A549 (cell line): ENCODE results near the gene MAP4K2. TPM values are rescaled to one million over a fixed set of nuclear protein-coding genes. Genes with fewer than 3 reads are reported as not detected.
A peak's percentile ranks its signal among the peaks of the same experiment; 100 is the strongest.

ENCODE experiments used
- ATAC-seq, 2 experiments: fragments of 200-7000 bp in 1 of 2; fragments of >200 bp in 1 of 2; cut with Nextera tagmentation in 1 of 2; cut with Tn5 transposase in 1 of 2; 3 replicates each; pipeline versions ENCODE4 v1.8.0 to v1.9.1; 2018 to 2020; ENCODE audit warnings: mild to moderate bottlenecking in 1 of 2, moderate library complexity in 1 of 2
- CTCF ChIA-PET: fragments of 300-600 bp; sonication (Branson Sonifier 250); formaldehyde crosslinking; extraction: SDS; loops from one replicate; lab custom pipeline; 2021; ENCODE audit warnings: antibody characterized with exemption, inconsistent platforms; lab: Yijun Ruan, JAX
- POLR2A ChIA-PET: fragments of 350-600 bp; formaldehyde crosslinking; extraction: SDS; loops from one replicate; lab custom pipeline; 2021; ENCODE audit warnings: antibody characterized with exemption, inconsistent platforms; lab: Yijun Ruan, JAX
- DNase-seq, 2 experiments: peaks; one replicate each; pipeline versions ENCODE4 v3.0.0 to v3.0.0-alpha.2; 2011 to 2016; ENCODE audit warnings: low read depth in 1 of 2, low spot score in 1 of 2
- FAIRE-seq: peaks from 2 replicates; lab custom pipeline; 2011; peaks lifted over from hg19 to GRCh38; lab: Jason Lieb, UNC
- H3K27ac ChIP-seq, 2 experiments: fragments of >200 bp; sonication (Bioruptor Twin); formaldehyde crosslinking; 3 replicates each; pipeline ENCODE4 v1.5.1; 2016 to 2017
- H3K4me1 ChIP-seq: fragments of >200 bp; sonication (Bioruptor Twin); formaldehyde crosslinking; 3 replicates; pipeline ENCODE4 v1.6.1; 2016
- H3K4me2 ChIP-seq: fragments of >200 bp; sonication (Bioruptor Twin); formaldehyde crosslinking; 3 replicates; pipeline ENCODE4 v1.6.1; 2016
- H3K4me3 ChIP-seq: fragments of >200 bp; sonication (Bioruptor Twin); formaldehyde crosslinking; 3 replicates; pipeline ENCODE4 v1.5.1; 2016
- H3K9me3 ChIP-seq: fragments of >200 bp; sonication (Bioruptor Twin); formaldehyde crosslinking; 3 replicates; pipeline ENCODE4 v1.6.1; 2016
- BCL3 ChIP-seq: fragments of >200 bp; sonication (Bioruptor Twin); formaldehyde crosslinking; IDR thresholded peaks from 3 replicates; pipeline ENCODE4 v1.6.1; 2016
- BHLHE40 ChIP-seq: IDR thresholded peaks from 2 replicates; pipeline ENCODE4 v1.6.1; 2012; ENCODE audit warnings: low read depth, low read length, inconsistent platforms
- CHD2 ChIP-seq: fragments of 150-350 bp; IDR thresholded peaks from 2 replicates; pipeline ENCODE4 v1.6.1; 2014; ENCODE audit warnings: low read length; ENCODE audit not compliant: partially characterized antibody
- ESRRA ChIP-seq: fragments of 150-350 bp; IDR thresholded peaks from 2 replicates; pipeline ENCODE4 v1.6.1; 2014; ENCODE audit warnings: mild to moderate bottlenecking, low read length, borderline replicate concordance
- FOSB ChIP-seq: fragments of 250-450 bp; sonication (Bioruptor Pico); IDR thresholded peaks from 2 replicates; pipeline ENCODE4 v1.5.0; 2020; ENCODE audit warnings: mild to moderate bottlenecking, moderate library complexity
- GATA3 ChIP-seq: IDR thresholded peaks from 2 replicates; pipeline ENCODE4 v1.6.1; 2012; ENCODE audit warnings: borderline replicate concordance
- HDAC2 ChIP-seq: fragments of 200-600 bp; sonication (generic); IDR thresholded peaks from 2 replicates; pipeline ENCODE4 v1.6.1; 2016
- HEYL ChIP-seq: fragments of 250-450 bp; sonication (Bioruptor Pico); IDR thresholded peaks from 2 replicates; pipeline ENCODE4 v1.8.0; 2021; ENCODE audit warnings: mild to moderate bottlenecking, moderate library complexity
- HOXA7 ChIP-seq: fragments of 250-450 bp; sonication (Bioruptor Pico); IDR thresholded peaks from 2 replicates; pipeline ENCODE4 v1.5.0; 2020; ENCODE audit warnings: mild to moderate bottlenecking, moderate library complexity
- HOXB13 ChIP-seq: fragments of 250-450 bp; sonication (Bioruptor Pico); IDR thresholded peaks from 2 replicates; pipeline ENCODE4 v1.5.0; 2020; ENCODE audit warnings: low read depth, mild to moderate bottlenecking, moderate library complexity
- JUN ChIP-seq, 2 experiments: fragments of >200 bp; sonication (Bioruptor Twin); formaldehyde crosslinking; IDR thresholded peaks; 2 replicates in 1 of 2; 3 replicates in 1 of 2; pipeline ENCODE4 v1.6.1; 2016 to 2017
- KDM1A ChIP-seq: fragments of 200-600 bp; sonication (generic); IDR thresholded peaks from 2 replicates; pipeline ENCODE4 v1.6.1; 2016; ENCODE audit warnings: low read depth, mild to moderate bottlenecking
- PBX3 ChIP-seq: IDR thresholded peaks from 2 replicates; pipeline ENCODE4 v1.6.1; 2012
- PHF8 ChIP-seq: fragments of 200-600 bp; sonication (generic); IDR thresholded peaks from 2 replicates; pipeline ENCODE4 v1.6.1; 2016; ENCODE audit warnings: low read depth, mild to moderate bottlenecking, antibody characterized with exemption, moderate library complexity, borderline replicate concordance
- POLR2A ChIP-seq: IDR thresholded peaks from 2 replicates; pipeline ENCODE4 v1.6.1; 2012; ENCODE audit warnings: mild to moderate bottlenecking, low read length
- POLR2AphosphoS2 ChIP-seq: conservative IDR thresholded peaks from 2 replicates; pipeline ENCODE4 v1.6.1; 2012; ENCODE audit warnings: low read length, improper control_type of control experiment, inconsistent platforms
- RARB ChIP-seq: fragments of 250-450 bp; sonication (Bioruptor Pico); IDR thresholded peaks from 2 replicates; pipeline ENCODE4 v1.8.0; 2021; ENCODE audit warnings: mild to moderate bottlenecking, moderate library complexity
- TFCP2L1 ChIP-seq: fragments of 250-450 bp; sonication (Bioruptor Pico); IDR thresholded peaks from 2 replicates; pipeline ENCODE4 v1.5.0; 2021; ENCODE audit warnings: mild to moderate bottlenecking
- ZC3H11A ChIP-seq: fragments of 450-650 bp; IDR thresholded peaks from 2 replicates; pipeline ENCODE4 v1.6.1; 2014; ENCODE audit warnings: antibody characterized with exemption, mild to moderate bottlenecking
- ZFP36 ChIP-seq: fragments of 450-650 bp; IDR thresholded peaks from 2 replicates; pipeline ENCODE4 v1.6.1; 2014; ENCODE audit warnings: borderline replicate concordance; ENCODE audit not compliant: partially characterized antibody
- WGBS: methylation state at CpG from one replicate; pipeline ENCODE4 v1.1.6; 2017; ENCODE audit errors: missing lambda C conversion rate; 5-methylcytosine and 5-hydroxymethylcytosine counted together
- polyA plus RNA-seq, 4 experiments: library from polyadenylated mRNA; depleted of rRNA in 3 of 4; stranded (reverse); fragments of >200 nt; fragmentation: RNase III in 1 of 4; extraction: RNeasy Plus Mini Kit Qiagen cat#74134 plus additional on column Dnase treatment in 1 of 4; gene quantifications; 2 replicates in 3 of 4; 3 replicates in 1 of 4; pipeline ENCODE4 v1.2.3, GENCODE V29; 2011 to 2017
- TF ChIP-seq, protein P1 (sequence below): fragments of 250-450 bp; sonication (Bioruptor Pico); IDR thresholded peaks from 2 replicates; pipeline ENCODE4 v1.5.0; 2021; ENCODE audit warnings: mild to moderate bottlenecking, moderate library complexity, borderline replicate concordance

Gene MAP4K2
- polyA plus RNA-seq, 2 of the 4 experiments (the other 2 are of a cell fraction) = 9.4 to 9.9 TPM

GRCh38 chr11:64762277-64762673 is 40.7 kb downstream of the MAP4K2 start:
- Histone ChIP-seq H3K4me1 (peaks cover 5% of the 10 kb centered on the region; the same call in 1 of the 3 replicates), H3K9me3 (no peaks in the 10 kb centered on the region), H3K4me2 (no peak overlapping the region), H3K27ac (no peak overlapping the region), H3K4me3 (no peak overlapping the region)
- POLR2A ChIA-PET = interaction anchor here (4.5 kb wide), 1 partner anchor 16 kb away, joined by 32 read pairs; the partner anchor contains the start of gene SF1
- CTCF ChIA-PET = interaction anchor here (0.8 to 13.0 kb wide), 6 partner anchors 8 to 252 kb away, joined by 3 to 104 read pairs (median 14); partner anchors contain the start of genes ARL2, RASGRP2 and SF1
- TF ChIP-seq HOXA7 (CRISPR knock-in tag) = peak; percentile 47; the same call in 1 of the 2 replicates
- no peak for TF ChIP-seq CHD2
- TF ChIP-seq PBX3 = peak; percentile 41; the same call in 1 of the 2 replicates
- TF ChIP-seq POLR2AphosphoS2 = peak; percentile 92; the same call in 1 of the 2 replicates
- TF ChIP-seq ZFP36 = no peak
- no peak for TF ChIP-seq GATA3
- no peak for TF ChIP-seq HOXB13 (CRISPR knock-in tag)
- TF ChIP-seq FOSB = peak; percentile 22; the same call in 1 of the 2 replicates
- TF ChIP-seq TFCP2L1 (CRISPR knock-in tag) = 0 out of 2 replicates have a peak, but pooled peaks have one; percentile 50
- FAIRE-seq = no peak
- ATAC-seq = peak in 1 of 2 experiments; percentile 2; a peak in 1 of 6 replicates
- 87% methylated on average over 5 of the region's 5 CpGs for WGBS
- DNase-seq = no peak

GRCh38 chr11:64760759-64761420 is 42.1 kb downstream of the MAP4K2 start:
- Histone ChIP-seq H3K4me1 (peaks cover 5% of the 10 kb centered on the region; the same call in 1 of the 3 replicates), H3K9me3 (no peaks in the 10 kb centered on the region), H3K27ac (no peak overlapping the region), H3K4me2 (no peak overlapping the region), H3K4me3 (no peak overlapping the region)
- ATAC-seq = peak; percentile 1 to 5; a peak in 4 of 6 replicates
- TF ChIP-seq BCL3 (no peak), HEYL (CRISPR knock-in tag) (no peak), JUN (IDR thresholded peaks at IDR 0.05) (peak in 1 of 2 experiments; percentile 29; a peak in 3 of 5 replicates), POLR2A (no peak), HOXB13 (CRISPR knock-in tag) (no peak), BHLHE40 (no peak), ZC3H11A (no peak), POLR2AphosphoS2 (peak; percentile 87; the same call in 1 of the 2 replicates), HDAC2 (peak; percentile 75; the same call in 1 of the 2 replicates), PHF8 (no peak), KDM1A (peak; percentile 91; the same call in 1 of the 2 replicates), ESRRA (no peak), ZFP36 (peak; percentile 78), RARB (CRISPR knock-in tag) (no peak), PBX3 (no peak)
- TF ChIP-seq, protein P1, sequence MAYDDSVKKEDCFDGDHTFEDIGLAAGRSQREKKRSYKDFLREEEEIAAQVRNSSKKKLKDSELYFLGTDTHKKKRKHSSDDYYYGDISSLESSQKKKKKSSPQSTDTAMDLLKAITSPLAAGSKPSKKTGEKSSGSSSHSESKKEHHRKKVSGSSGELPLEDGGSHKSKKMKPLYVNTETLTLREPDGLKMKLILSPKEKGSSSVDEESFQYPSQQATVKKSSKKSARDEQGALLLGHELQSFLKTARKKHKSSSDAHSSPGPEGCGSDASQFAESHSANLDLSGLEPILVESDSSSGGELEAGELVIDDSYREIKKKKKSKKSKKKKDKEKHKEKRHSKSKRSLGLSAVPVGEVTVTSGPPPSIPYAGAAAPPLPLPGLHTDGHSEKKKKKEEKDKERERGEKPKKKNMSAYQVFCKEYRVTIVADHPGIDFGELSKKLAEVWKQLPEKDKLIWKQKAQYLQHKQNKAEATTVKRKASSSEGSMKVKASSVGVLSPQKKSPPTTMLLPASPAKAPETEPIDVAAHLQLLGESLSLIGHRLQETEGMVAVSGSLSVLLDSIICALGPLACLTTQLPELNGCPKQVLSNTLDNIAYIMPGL (CRISPR knock-in tag) = no peak
- no peak for FAIRE-seq
- ChIA-PET CTCF (interaction anchor here (0.6 to 13.0 kb wide), 10 partner anchors 6 to 113 kb away, joined by 3 to 104 read pairs (median 4); partner anchors contain the start of genes RASGRP2 and SF1), POLR2A (interaction anchor here (1.2 to 4.5 kb wide), 2 partner anchors 15 to 18 kb away, joined by 4 to 32 read pairs; partner anchors contain the start of gene SF1)
- no peak for DNase-seq
- WGBS = 78% methylated on average over 7 of the region's 7 CpGs
